IMR-90 (cell line): ENCODE measurements around the gene CLEC2B. TPM values are rescaled to one million over a fixed set of nuclear protein-coding genes. Genes with fewer than 3 reads are reported as not detected.
A peak's percentile ranks its signal among the peaks of the same experiment; 100 is the strongest.

Experiments used
- ATAC-seq: fragments of 200-7000 bp; cut with Tn5 transposase; 2 replicates; pipeline ENCODE4 v1.9.1; 2020; ENCODE audit warnings: low read depth, mild to moderate bottlenecking, moderate library complexity
- BruUV-seq: library from RNA; stranded (reverse); fragments of 400-500 nt; replicated peaks from 2 replicates; lab custom pipeline; 2021; lab: Mats Ljungman, UMichigan
- CTCF ChIA-PET: fragments of 300-600 bp; formaldehyde crosslinking; extraction: SDS; loops from one replicate; lab custom pipeline; 2021; ENCODE audit warnings: antibody characterized with exemption; lab: Yijun Ruan, JAX
- POLR2A ChIA-PET: fragments of 300-600 bp; sonication (Branson Sonifier 250); formaldehyde crosslinking; loops from one replicate; lab custom pipeline; 2022; ENCODE audit warnings: antibody characterized with exemption; ENCODE audit not compliant: unreplicated experiment; lab: Charles Lee
- DNase-seq: peaks from one replicate; pipeline ENCODE4 v3.0.0; 2013
- H2AFZ ChIP-seq: replicated peaks from 2 replicates; pipeline ENCODE3; 2013; ENCODE audit warnings: low read length, mild to moderate bottlenecking; ENCODE audit not compliant: poor library complexity
- H2AK5ac ChIP-seq: 2 replicates; pipeline ENCODE4 v1.6.1; 2013; ENCODE audit warnings: low read depth, low read length, inconsistent platforms
- H2AK9ac ChIP-seq: replicated peaks from 2 replicates; pipeline ENCODE3; 2013; ENCODE audit warnings: mild to moderate bottlenecking, low read depth, low read length, moderate library complexity; ENCODE audit not compliant: poor library complexity
- H2BK120ac ChIP-seq: 2 replicates; pipeline ENCODE4 v1.6.1; 2013; ENCODE audit warnings: low read depth, low read length, inconsistent platforms
- H2BK15ac ChIP-seq: 3 replicates; pipeline ENCODE4 v1.6.1; 2013; ENCODE audit warnings: low read depth, low read length, inconsistent platforms
- H2BK20ac ChIP-seq: 2 replicates; pipeline ENCODE4 v1.6.1; 2013; ENCODE audit warnings: low read depth, mild to moderate bottlenecking, inconsistent platforms, low read length, moderate library complexity
- H2BK5ac ChIP-seq: 2 replicates; pipeline ENCODE4 v1.6.1; 2013; ENCODE audit warnings: mild to moderate bottlenecking, low read depth, low read length, inconsistent platforms; ENCODE audit not compliant: poor library complexity, severe bottlenecking
- H3K14ac ChIP-seq: replicated peaks from 2 replicates; pipeline ENCODE4 v1.6.1; 2013; ENCODE audit warnings: low read depth, low read length, inconsistent platforms
- H3K18ac ChIP-seq: 2 replicates; pipeline ENCODE4 v1.6.1; 2013; ENCODE audit warnings: low read depth, low read length, control low read depth
- H3K23ac ChIP-seq: 2 replicates; pipeline ENCODE4 v1.6.1; 2013; ENCODE audit warnings: low read depth, low read length, inconsistent platforms
- H3K27ac ChIP-seq: 2 replicates; pipeline ENCODE4 v1.5.1; 2013; ENCODE audit warnings: mild to moderate bottlenecking, control low read depth, low read length; ENCODE audit not compliant: insufficient read depth
- H3K27me3 ChIP-seq: 2 replicates; pipeline ENCODE4 v1.6.1; 2013; ENCODE audit warnings: low read length; ENCODE audit not compliant: control insufficient read depth, insufficient read depth
- H3K36me3 ChIP-seq: 2 replicates; pipeline ENCODE4 v1.6.1; 2013; ENCODE audit warnings: low read length, mixed read lengths; ENCODE audit not compliant: control insufficient read depth, insufficient read depth
- H3K4ac ChIP-seq: 2 replicates; pipeline ENCODE4 v1.6.1; 2013; ENCODE audit warnings: low read depth, low read length, inconsistent platforms
- H3K4me1 ChIP-seq: 2 replicates; pipeline ENCODE4 v1.6.1; 2013; ENCODE audit warnings: low read length, mixed read lengths; ENCODE audit not compliant: control insufficient read depth, insufficient read depth
- H3K4me2 ChIP-seq: 2 replicates; pipeline ENCODE4 v1.6.1; 2013; ENCODE audit warnings: low read depth, mild to moderate bottlenecking, control low read depth, low read length, moderate library complexity
- H3K4me3 ChIP-seq: 2 replicates; pipeline ENCODE4 v1.5.1; 2013; ENCODE audit warnings: low read depth, mild to moderate bottlenecking, control low read depth, low read length, moderate library complexity; ENCODE audit not compliant: insufficient read depth
- H3K56ac ChIP-seq: 2 replicates; pipeline ENCODE4 v1.6.1; 2013; ENCODE audit warnings: low read length, inconsistent platforms; ENCODE audit not compliant: insufficient read depth; ENCODE audit errors: extremely low read depth
- H3K79me1 ChIP-seq, 2 experiments: 2 replicates each; pipeline ENCODE4 v1.6.1; 2013; ENCODE audit warnings: low read length in 2 of 2, inconsistent platforms in 1 of 2, low read depth in 1 of 2
- H3K9ac ChIP-seq: 2 replicates; pipeline ENCODE4 v1.6.1; 2013; ENCODE audit warnings: low read depth, low read length, control low read depth
- H3K9me1 ChIP-seq: 2 replicates; pipeline ENCODE4 v1.6.1; 2013; ENCODE audit warnings: low read length, inconsistent platforms; ENCODE audit not compliant: insufficient read depth
- H3K9me3 ChIP-seq: 2 replicates; pipeline ENCODE4 v1.6.1; 2013; ENCODE audit warnings: low read length; ENCODE audit not compliant: control insufficient read depth, insufficient read depth
- H4K20me1 ChIP-seq: 2 replicates; pipeline ENCODE4 v1.6.1; 2013; ENCODE audit warnings: low read length, inconsistent platforms; ENCODE audit not compliant: insufficient read depth
- H4K5ac ChIP-seq: 2 replicates; pipeline ENCODE4 v1.6.1; 2013; ENCODE audit warnings: mild to moderate bottlenecking, low read depth, low read length, control low read depth
- H4K8ac ChIP-seq, 2 experiments: 2 replicates each; pipeline ENCODE4 v1.6.1; 2013; ENCODE audit warnings: low read depth in 2 of 2, low read length in 2 of 2, control low read depth in 1 of 2, inconsistent platforms in 1 of 2
- H4K91ac ChIP-seq: 2 replicates; pipeline ENCODE4 v1.6.1; 2013; ENCODE audit warnings: low read depth, low read length, inconsistent platforms; ENCODE audit not compliant: insufficient read depth
- BHLHE40 ChIP-seq: fragments of 150-350 bp; IDR thresholded peaks from 2 replicates; pipeline ENCODE4 v1.6.1; 2016; ENCODE audit warnings: mild to moderate bottlenecking, low read depth, low read length
- CEBPB ChIP-seq: IDR thresholded peaks from 2 replicates; pipeline ENCODE4 v1.6.1; 2012; ENCODE audit warnings: low read depth, low read length, improper control_type of control experiment
- CHD1 ChIP-seq: IDR thresholded peaks from 2 replicates; pipeline ENCODE4 v1.6.1; 2012; ENCODE audit warnings: low read depth, low read length, improper control_type of control experiment
- FOS ChIP-seq: fragments of 150-350 bp; IDR thresholded peaks from 2 replicates; pipeline ENCODE4 v1.6.1; 2016; ENCODE audit warnings: low read depth, low read length
- MAFK ChIP-seq: IDR thresholded peaks from 2 replicates; pipeline ENCODE4 v1.6.1; 2012; ENCODE audit warnings: low read depth, low read length, improper control_type of control experiment
- MAZ ChIP-seq: IDR thresholded peaks from 2 replicates; pipeline ENCODE4 v1.6.1; 2012; ENCODE audit warnings: low read depth, mild to moderate bottlenecking, low read length, improper control_type of control experiment, moderate library complexity, borderline replicate concordance
- MXI1 ChIP-seq: IDR thresholded peaks from 2 replicates; pipeline ENCODE4 v1.6.1; 2012; ENCODE audit warnings: low read depth, mild to moderate bottlenecking, low read length, moderate library complexity, borderline replicate concordance
- NFE2L2 ChIP-seq: fragments of 150-350 bp; IDR thresholded peaks from 2 replicates; pipeline ENCODE4 v1.6.1; 2016; ENCODE audit warnings: low read depth, mild to moderate bottlenecking, low read length
- POLR2A ChIP-seq: IDR thresholded peaks from 2 replicates; pipeline ENCODE4 v1.6.1; 2012; ENCODE audit warnings: mild to moderate bottlenecking, low read depth, low read length
- RAD21 ChIP-seq: IDR thresholded peaks from 2 replicates; pipeline ENCODE4 v1.6.1; 2012; ENCODE audit warnings: low read length, improper control_type of control experiment
- RFX5 ChIP-seq: IDR thresholded peaks from 2 replicates; pipeline ENCODE4 v1.8.0; 2012; ENCODE audit warnings: low read depth, mild to moderate bottlenecking, low read length, moderate library complexity
- SMC3 ChIP-seq: fragments of 150-350 bp; IDR thresholded peaks from 2 replicates; pipeline ENCODE4 v1.6.1; 2016; ENCODE audit warnings: low read depth, mild to moderate bottlenecking, antibody characterized with exemption, low read length, moderate library complexity
- WGBS, 2 experiments: methylation state at CpG; one replicate each; pipeline versions ENCODE4 v1.1.5 to v1.1.7; 2013; ENCODE audit warnings: missing lambda C conversion rate in 2 of 2; ENCODE audit not compliant: insufficient read length in 1 of 2; ENCODE audit errors: extremely low coverage in 2 of 2; 5-methylcytosine and 5-hydroxymethylcytosine counted together
- dilution Hi-C: fragments of 300-500 bp; cut with HindIII; formaldehyde crosslinking; loops from one replicate; pipeline ENCODE4 v1.14.3; 2018; ENCODE audit warnings: low sequenced_read_pairs; ENCODE audit not compliant: unreplicated experiment
- in situ Hi-C: fragments of 300-500 bp; cut with MboI; formaldehyde crosslinking; loops from 3 replicates; pipeline ENCODE4 v1.14.3; 2019; ENCODE audit warnings: low sequenced_read_pairs, inconsistent platforms, mixed read lengths
- intact Hi-C: fragments of 100-400 bp; cut with micrococcal nuclease; formaldehyde crosslinking; loops from 2 replicates; pipeline ENCODE4 v1.10.0; 2022
- polyA plus RNA-seq, 3 experiments: library from polyadenylated mRNA; depleted of rRNA; stranded (reverse); fragments of >200 nt; gene quantifications; 2 replicates each; pipeline ENCODE4 v1.2.3, GENCODE V29; 2012; ENCODE audit warnings: low replicate concordance in 1 of 3
- total RNA-seq: library from RNA; depleted of rRNA; stranded (reverse); fragments of >200 nt; gene quantifications from 2 replicates; pipeline ENCODE4 v1.2.3, GENCODE V29; 2012
- TF ChIP-seq, protein P1 (sequence below): fragments of 150-350 bp; IDR thresholded peaks from 2 replicates; pipeline ENCODE4 v1.6.1; 2017; ENCODE audit warnings: mild to moderate bottlenecking, antibody characterized with exemption, low read length, low read depth
- TF ChIP-seq, protein P2 (sequence below): fragments of 150-350 bp; IDR thresholded peaks from 2 replicates; pipeline ENCODE4 v1.6.1; 2016; ENCODE audit warnings: low read depth, mild to moderate bottlenecking, low read length, moderate library complexity, borderline replicate concordance

CLEC2B gene
- total and polyA plus RNA-seq, 2 of the 4 experiments (the other 2 are of a cell fraction) = 0.18 to 0.31 TPM

GRCh38 chr12:9868311-9868801 is 798 bp downstream of the CLEC2B start:
- Histone ChIP-seq H2AFZ (no peak overlapping the region), H4K8ac (no peak overlapping the region; a peak in 1 of 4 replicates), H2BK20ac (no peak overlapping the region), H3K79me1 (no peaks in the 10 kb centered on the region), H3K27ac (no peak overlapping the region), H3K4me2 (peak overlapping the region; percentile 42; the same call in 1 of the 2 replicates), H4K5ac (no peak overlapping the region), H2AK9ac (no peak overlapping the region), H3K18ac (no peak overlapping the region; the same call in 1 of the 2 replicates), H2AK5ac (no peak overlapping the region), H4K20me1 (no peaks in the 10 kb centered on the region), H3K27me3 (no peaks in the 10 kb centered on the region), H3K23ac (no peak overlapping the region), H3K4me3 (no peak overlapping the region), H2BK120ac (no peak overlapping the region), H2BK5ac (peak overlapping the region; percentile 40), H3K56ac (no peak overlapping the region), H3K36me3 (no peaks in the 10 kb centered on the region), H3K4me1 (peaks cover 2% of the 10 kb centered on the region; the same call in 1 of the 2 replicates), H4K91ac (no peak overlapping the region), H3K9me1 (no peaks in the 10 kb centered on the region), H3K4ac (no peak overlapping the region), H3K9ac (no peak overlapping the region), H3K14ac (no peak overlapping the region), H2BK15ac (no peak overlapping the region), H3K9me3 (no peaks in the 10 kb centered on the region)
- DNase-seq = no peak
- in situ Hi-C loops = no loop called here
- no CpG with 5 or more reads among the region's 11 CpGs for WGBS, 2 experiments
- ATAC-seq = no peak
- BruUV-seq = no TSS peak
- POLR2A ChIA-PET = interaction anchor here (0.6 kb wide), 1 partner anchor 97 kb away, joined by 3 read pairs; no protein-coding TSS in a partner anchor
- intact Hi-C loops = loop anchor here (5.0 kb wide), 1 partner anchor 344 kb away; the partner anchor contains the start of gene GABARAPL1
- CTCF ChIA-PET = no interaction called here
- dilution Hi-C loops = no loop called here
- no peak for TF ChIP-seq RAD21
- no peak for TF ChIP-seq MXI1
- TF ChIP-seq, protein P1, sequence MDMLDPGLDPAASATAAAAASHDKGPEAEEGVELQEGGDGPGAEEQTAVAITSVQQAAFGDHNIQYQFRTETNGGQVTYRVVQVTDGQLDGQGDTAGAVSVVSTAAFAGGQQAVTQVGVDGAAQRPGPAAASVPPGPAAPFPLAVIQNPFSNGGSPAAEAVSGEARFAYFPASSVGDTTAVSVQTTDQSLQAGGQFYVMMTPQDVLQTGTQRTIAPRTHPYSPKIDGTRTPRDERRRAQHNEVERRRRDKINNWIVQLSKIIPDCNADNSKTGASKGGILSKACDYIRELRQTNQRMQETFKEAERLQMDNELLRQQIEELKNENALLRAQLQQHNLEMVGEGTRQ = no peak
- TF ChIP-seq, protein P2, sequence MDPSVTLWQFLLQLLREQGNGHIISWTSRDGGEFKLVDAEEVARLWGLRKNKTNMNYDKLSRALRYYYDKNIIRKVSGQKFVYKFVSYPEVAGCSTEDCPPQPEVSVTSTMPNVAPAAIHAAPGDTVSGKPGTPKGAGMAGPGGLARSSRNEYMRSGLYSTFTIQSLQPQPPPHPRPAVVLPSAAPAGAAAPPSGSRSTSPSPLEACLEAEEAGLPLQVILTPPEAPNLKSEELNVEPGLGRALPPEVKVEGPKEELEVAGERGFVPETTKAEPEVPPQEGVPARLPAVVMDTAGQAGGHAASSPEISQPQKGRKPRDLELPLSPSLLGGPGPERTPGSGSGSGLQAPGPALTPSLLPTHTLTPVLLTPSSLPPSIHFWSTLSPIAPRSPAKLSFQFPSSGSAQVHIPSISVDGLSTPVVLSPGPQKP = no peak
- no peak for TF ChIP-seq NFE2L2
- TF ChIP-seq MAZ = no peak
- no peak for TF ChIP-seq MAFK
- no peak for TF ChIP-seq BHLHE40
- TF ChIP-seq FOS = no peak
- TF ChIP-seq CEBPB = no peak
- TF ChIP-seq RFX5 = no peak
- TF ChIP-seq POLR2A = no peak
- TF ChIP-seq CHD1 = no peak
- no peak for TF ChIP-seq SMC3
